Right ventricle myocardium inferior (tissue), 1 donor: ENCODE measurements around the gene WDR41. TPM values are rescaled to one million over a fixed set of nuclear protein-coding genes. Genes with fewer than 3 reads are reported as not detected.
"Not testable (repeated sequence)": the region's sequence is repeated elsewhere in the genome, so short reads cannot be mapped to it uniquely, and the experiment has no call there.

Experiments used
- ATAC-seq: fragments of 200-7000 bp; cut with Tn5 transposase; one replicate; pipeline ENCODE4 v1.9.1; 2020; ENCODE audit warnings: mild to moderate bottlenecking, moderate library complexity
- DNase-seq: peaks from one replicate; pipeline ENCODE4 v3.0.0; 2021; ENCODE audit errors: missing footprints
- intact Hi-C: fragments of 100-400 bp; cut with DNase I; formaldehyde crosslinking; loops from one replicate; pipeline ENCODE4 v1.11.0; 2022
- long read RNA-seq: library from polyadenylated mRNA; unstranded; transcript quantifications from one replicate; pipeline ENCODE4 v2.0.0, GENCODE V29; 2021
- total RNA-seq: library from RNA; stranded (reverse); fragmentation: NEBNext Ultra II Directional; extraction: Animal tissue kit (Norgen Biotek cat#: 25700); gene quantifications from one replicate; pipeline ENCODE4 v1.2.1, GENCODE V29; 2021
- donor health status: DM: no; HTN: yes; CAD: no; lungs with severe emphysema.

WDR41 gene, protein sequence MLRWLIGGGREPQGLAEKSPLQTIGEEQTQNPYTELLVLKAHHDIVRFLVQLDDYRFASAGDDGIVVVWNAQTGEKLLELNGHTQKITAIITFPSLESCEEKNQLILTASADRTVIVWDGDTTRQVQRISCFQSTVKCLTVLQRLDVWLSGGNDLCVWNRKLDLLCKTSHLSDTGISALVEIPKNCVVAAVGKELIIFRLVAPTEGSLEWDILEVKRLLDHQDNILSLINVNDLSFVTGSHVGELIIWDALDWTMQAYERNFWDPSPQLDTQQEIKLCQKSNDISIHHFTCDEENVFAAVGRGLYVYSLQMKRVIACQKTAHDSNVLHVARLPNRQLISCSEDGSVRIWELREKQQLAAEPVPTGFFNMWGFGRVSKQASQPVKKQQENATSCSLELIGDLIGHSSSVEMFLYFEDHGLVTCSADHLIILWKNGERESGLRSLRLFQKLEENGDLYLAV
- total RNA-seq: 28.3 TPM
- long read RNA-seq, transcript WDR41-201 (13 exons, 3,958 nt): major isoform, 5 of 9 reads
- long read RNA-seq, partial matches to known transcripts: 0 of 9 reads
- long read RNA-seq, other reads (novel, unspliced or antisense): 3 of 9 reads

DNA sequence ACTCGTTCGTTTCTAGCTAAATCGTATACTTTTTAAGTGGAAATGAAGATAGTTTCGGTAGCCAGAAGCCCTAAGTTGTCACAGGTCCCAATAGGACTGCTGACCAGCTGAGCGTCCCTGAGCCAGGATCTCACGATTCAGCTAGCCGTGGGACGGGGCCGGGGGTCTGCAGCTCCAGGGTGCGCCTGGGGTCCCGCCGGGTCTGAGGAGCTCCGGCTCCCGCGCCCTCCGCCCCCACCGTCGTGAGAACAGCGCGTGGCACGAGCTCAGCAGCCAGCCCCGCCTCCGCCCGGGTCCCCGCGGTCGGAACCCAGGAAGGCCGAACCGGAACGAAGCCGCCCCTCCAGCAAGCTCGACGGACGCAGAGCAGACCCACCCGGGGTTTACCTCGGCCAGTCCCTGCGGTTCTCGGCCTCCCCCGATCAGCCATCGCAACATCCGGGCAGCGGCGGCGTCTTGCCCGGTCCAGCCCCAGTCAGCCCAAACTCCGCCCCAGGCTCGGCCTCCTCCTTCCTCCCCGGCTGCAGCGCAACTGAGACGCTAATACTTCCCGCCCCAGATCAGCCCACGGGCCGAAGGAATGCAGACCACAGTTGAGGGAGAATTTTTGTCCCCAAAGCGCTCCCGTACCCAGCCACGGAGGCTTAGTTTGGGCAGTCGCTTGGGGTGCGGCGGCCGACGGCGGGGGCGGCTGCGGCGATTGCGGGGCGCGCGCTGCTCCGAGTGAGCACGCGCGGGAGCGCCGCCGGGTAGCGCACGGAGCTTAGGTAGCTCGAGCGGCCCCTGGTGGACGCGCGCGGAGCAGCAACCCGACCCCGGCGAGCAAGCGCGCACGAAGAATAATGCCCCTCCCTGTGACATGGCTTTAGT, at the start of gene WDR41:
Gene WDR41 (minus strand): TSS at position 534 of the 870 bp plus-strand sequence. CDS start 96 bp downstream, at position 438.
- ATAC-seq (peak; percentile 97), DNase-seq (peak; percentile 97)
- intact Hi-C loops: loop anchor here (2.0 to 10.0 kb wide), 3 partner anchors 347 to 627 kb away; partner anchors contain the start of gene ZBED3

DNA sequence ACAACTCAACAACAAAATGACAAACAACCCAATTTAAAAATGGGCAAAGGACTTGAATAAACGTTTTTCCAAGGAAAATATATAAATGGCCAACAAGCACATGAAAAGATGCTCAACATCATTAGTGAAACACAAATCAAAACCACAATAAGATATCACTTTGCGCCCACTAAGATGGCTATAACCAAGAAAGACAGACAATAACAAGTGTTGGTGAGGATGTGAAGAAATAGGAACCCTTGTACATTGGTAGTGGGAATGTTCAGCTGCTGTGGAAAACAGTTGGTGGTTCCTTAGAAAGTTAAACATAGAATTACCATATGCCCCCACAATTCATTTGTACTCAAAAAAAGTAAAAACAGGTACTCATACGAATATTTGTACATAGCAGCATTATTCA, 39.2 kb upstream of the WDR41 start:
- intact Hi-C loops: no loop called here
- ATAC-seq (no peak), DNase-seq (no peak)

DNA sequence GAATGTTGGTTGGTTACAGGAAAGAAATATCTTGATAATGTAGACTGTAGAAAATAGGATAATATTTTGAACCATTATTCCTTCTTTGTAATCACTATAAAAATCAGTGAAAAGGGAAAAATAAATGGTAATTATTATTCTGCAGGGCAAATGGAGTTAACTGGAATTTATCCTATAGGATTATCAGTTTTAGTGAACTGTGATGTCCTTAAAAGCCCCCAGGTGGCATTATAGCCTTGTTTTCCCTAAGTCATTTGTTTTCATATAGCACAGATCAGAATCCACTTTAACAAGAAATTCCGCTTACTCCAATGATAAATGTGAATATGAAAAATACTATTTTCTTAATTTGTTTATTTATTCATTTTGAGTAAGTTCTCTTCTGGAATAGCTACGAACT, 26.2 kb upstream of the WDR41 start:
- intact Hi-C loops: no loop called here
- ATAC-seq (no peak), DNase-seq (no peak)

DNA sequence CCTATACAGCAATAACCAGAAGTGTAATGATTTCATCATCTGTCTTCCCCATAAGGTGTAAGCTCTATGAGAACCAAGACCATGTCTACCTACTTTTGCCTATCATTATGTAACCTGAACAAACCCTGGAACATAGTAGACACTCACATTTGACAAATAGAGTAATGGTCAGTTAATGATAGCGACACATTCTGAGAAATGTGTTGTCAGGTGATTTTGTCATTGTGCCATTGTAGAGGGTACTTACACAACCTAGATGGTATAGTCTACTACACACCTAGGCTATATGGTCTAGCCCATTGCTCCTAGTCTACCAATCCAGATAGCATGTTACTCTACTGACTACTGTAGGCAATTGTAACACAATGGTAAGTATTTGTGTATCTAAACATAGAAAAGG, 22.3 kb upstream of the WDR41 start:
- no peak for ATAC-seq
- DNase-seq: no peak
- intact Hi-C loops: no loop called here

DNA sequence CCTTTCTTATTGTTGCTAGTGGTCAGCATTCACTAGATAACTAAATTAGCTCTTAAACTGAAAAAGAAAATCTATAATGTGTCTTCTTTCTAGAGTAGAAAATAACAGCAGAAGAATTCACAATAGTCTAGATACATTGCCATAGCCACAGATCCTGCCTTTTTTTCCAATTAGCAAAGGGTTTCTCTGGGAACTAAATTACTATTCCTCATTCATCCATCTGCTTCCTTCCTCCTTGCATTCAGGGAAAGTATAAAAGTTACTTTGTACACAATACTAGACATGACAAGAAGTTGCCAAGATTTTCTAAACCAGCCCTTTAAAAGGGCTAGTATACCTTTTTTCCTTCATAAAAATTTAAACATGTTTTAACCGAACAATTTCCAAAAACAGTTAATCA, 21.2 kb upstream of the WDR41 start:
- intact Hi-C loops: no loop called here
- no peak for ATAC-seq
- DNase-seq: no peak

DNA sequence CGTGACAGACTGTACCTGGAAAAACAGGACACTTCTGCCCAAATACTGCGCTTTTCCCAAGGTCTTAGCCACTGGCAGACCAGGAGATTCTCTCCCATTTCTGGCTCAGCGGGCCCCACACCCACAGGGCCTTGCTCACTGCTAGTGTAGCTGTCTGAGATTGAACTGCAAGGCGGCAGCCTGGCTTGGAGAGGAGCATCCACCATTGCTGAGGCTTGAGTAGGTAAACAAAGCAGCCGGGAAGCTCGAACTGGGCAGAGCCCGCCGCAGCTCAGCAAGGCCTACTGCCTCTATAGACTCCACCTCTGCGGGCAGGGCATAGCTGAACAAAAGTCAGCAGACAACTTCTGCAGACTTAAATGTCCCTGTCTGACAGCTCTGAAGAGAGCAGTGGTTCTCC, 9.0 kb upstream of the WDR41 start:
- ATAC-seq, DNase-seq, intact Hi-C loops: not testable (repeated sequence)

DNA sequence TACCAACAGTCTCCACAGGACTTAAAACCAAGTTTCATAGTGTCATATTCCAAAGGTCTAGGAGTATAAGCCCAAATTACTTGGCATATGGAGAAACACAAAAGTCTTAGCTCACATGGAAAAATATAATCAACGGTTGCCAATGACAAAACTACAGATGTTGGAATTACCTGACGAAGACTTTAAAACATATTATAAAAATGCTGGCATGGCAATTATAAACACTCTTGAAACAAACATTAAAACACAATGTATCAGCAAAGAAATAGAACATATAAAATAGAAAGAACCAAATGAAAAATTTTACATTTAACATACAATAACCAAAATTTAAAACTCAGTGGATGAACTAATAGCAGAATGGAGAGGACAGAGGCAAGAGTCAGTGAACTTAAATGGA, 7.9 kb upstream of the WDR41 start:
- intact Hi-C loops: loop anchor here (10.0 kb wide), 1 partner anchor 635 kb away; no protein-coding TSS in a partner anchor
- DNase-seq: no peak
- ATAC-seq: no peak

DNA sequence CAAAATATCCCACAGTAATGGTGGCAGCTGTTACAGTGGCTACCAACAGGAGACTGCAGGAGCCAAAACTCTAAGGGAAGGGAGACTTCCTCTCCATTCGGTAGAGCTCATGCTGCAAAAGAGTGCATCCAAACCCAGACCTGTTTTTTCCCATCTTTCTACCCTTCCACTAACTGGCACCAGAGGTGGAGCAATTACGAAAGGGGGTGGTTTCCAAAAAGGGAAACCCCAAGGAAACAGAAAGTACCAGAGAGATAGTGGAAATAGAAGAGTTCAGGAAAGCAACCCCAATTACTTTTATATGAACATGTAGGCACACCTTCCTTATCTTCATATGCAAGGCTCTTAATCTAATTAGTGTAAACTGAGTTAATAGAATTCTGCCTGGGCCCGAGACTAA, 7.3 kb upstream of the WDR41 start:
- intact Hi-C loops: loop anchor here (10.0 kb wide), 1 partner anchor 635 kb away; no protein-coding TSS in a partner anchor
- DNase-seq: no peak
- no peak for ATAC-seq

DNA sequence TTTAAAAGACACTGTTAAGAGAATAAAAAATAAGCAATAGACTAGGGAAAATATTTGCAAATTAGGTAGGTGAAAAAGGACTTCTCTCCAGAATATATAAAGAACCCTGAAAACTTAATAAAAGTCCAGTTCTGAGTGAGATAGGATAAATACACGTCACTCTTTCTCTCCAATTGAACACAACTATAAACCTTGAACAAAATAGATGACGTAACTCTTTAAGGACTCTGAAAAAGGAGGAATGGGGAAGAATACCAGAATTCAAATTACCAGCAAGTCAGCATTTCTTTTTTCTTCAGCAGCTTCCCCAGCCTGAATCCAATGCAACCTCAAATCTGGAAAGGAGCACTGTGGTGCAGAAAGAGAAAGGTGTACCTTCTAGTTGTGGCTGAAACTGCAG, 6.8 kb upstream of the WDR41 start:
- intact Hi-C loops: loop anchor here (10.0 kb wide), 1 partner anchor 634 kb away; no protein-coding TSS in a partner anchor
- ATAC-seq (no peak), DNase-seq (no peak)

DNA sequence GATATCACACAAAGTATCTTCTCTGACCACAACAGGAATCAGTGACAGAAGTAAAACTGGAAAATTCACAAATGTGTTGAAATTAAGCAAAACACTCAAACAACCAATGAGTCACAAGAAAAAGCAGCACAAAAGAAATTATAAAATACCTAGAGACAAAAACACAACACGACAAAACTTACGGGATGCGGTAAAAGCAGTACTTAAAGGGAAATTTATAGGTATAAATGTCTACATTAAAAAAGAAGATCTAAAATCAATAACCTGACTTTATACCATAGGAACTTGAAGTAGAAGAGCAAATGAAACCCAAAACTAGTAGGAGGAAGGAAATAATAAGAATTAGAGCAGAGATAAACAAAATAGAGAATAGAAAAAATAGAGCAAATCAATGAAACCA, 2.8 kb upstream of the WDR41 start:
- intact Hi-C loops: loop anchor here (5.0 to 10.0 kb wide), 2 partner anchors 408 to 630 kb away; partner anchors contain the start of gene ZBED3
- ATAC-seq: no peak
- DNase-seq: no peak

DNA sequence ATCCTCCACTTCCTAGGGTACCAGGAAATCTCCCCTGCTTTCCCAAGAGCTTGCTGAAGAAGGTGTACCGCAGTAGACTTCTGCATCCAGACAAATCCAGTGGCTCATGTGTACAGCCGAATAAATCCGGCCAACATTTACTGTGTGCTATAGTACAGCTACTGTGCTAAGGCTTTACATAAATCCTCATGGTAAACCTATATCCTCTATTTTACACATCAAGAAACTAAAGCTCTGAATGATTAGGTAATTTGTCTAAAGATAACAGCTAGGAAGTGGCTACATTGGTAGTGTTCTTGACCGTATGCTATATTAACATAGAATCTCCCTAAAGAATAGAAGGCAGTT, 511 bp upstream of the WDR41 start:
- ATAC-seq (no peak), DNase-seq (no peak)
- intact Hi-C loops: loop anchor here (2.0 to 10.0 kb wide), 3 partner anchors 348 to 628 kb away; partner anchors contain the start of gene ZBED3

DNA sequence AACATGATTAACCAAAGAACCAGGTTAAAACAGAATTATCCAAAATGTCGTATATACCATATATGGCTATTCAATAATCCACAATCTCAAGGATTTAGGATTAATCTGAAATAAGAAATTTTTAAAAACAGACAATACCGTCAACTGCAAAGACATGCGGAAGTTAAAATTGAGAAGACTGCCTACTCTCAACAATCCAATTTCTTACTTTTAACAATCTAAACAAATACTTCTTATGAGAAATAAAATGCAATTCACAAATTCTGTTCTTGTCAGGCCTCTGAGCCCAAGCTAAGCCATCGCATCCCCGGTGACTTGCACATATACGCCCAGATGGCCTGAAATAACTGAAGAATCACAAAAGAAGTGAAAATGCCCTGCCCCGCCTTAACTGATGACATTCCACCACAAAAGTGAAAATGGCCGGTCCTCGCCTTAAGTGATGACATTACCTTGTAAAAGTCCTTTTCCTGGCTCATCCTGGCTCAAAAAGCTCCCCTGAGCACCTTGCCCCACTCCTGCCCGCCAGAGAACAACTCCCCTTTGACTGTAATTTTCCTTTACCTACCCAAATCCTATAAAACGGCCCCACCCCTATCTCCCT, 1.3 kb downstream of the WDR41 start:
- not testable (repeated sequence) for DNase-seq, ATAC-seq
- intact Hi-C loops: loop anchor here (5.0 to 10.0 kb wide), 2 partner anchors 404 to 626 kb away; partner anchors contain the start of gene ZBED3

DNA sequence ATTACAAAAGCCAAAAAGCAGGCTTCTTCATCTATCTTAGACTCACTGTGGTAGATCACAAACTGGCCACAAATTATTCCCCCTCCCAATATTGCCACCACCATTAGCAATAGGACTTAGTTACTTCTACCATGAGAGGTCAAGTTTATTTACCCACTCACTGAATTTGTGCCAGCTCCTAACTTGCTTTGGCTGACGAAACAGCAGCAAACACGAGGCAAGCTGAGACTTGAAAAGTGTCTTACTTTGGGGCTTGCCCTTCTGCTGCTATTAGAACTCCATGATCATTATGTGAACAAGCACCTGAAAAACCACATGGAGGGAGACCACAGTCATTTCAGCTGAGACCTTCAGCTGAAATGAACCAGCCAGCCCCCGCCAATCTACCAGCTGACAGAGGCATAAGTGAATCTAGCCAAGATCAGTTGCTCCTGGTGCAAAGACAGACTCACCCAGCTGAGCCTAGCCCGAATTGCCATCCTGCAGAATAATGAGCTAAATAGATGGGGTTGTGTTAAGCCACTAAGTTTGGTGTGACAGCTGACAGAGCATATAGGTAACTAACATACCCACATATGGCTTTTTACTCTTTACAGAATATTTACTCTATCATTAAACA, 5.7 kb downstream of the WDR41 start:
- DNase-seq (peak; percentile 60), ATAC-seq (no peak)
- intact Hi-C loops: no loop called here

DNA sequence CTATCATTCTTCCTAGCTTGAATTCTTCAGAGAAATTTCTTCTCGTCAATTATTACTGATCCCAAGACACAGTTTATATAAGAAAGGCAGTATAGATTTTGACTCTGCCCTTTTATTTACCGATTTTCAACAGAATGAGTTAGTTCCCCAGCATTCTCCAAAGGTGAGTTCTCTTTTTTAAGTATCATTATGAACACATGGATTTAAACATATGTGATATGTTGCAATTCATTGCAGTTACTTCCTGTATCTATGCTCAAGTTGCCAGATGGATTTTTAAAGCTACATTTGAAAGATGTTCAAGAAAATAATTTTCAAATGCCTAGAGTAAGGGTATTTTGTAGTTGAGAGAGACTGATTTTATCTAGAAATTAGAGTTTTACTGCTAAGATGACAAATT, 8.4 kb downstream of the WDR41 start:
- intact Hi-C loops: no loop called here
- ATAC-seq: no peak
- DNase-seq: no peak

DNA sequence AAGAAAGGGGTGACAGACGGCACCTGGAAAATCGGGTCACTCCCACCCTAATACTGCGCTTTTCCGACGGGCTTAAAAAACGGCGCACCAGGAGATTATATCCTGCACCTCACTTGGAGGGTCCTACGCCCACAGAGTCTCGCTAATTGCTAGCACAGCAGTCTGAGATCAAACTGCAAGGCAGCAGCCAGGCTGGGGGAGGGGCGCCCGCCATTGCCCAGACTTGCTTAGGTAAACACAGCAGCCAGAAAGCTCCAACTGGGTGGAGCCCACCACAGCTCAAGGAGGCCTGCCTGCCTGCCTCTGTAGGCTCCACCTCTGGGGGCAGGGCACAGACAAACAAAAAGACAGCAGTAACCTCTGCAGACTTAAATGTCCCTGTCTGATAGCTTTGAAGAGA, 17.1 kb downstream of the WDR41 start:
- ATAC-seq, DNase-seq, intact Hi-C loops: not testable (repeated sequence)

DNA sequence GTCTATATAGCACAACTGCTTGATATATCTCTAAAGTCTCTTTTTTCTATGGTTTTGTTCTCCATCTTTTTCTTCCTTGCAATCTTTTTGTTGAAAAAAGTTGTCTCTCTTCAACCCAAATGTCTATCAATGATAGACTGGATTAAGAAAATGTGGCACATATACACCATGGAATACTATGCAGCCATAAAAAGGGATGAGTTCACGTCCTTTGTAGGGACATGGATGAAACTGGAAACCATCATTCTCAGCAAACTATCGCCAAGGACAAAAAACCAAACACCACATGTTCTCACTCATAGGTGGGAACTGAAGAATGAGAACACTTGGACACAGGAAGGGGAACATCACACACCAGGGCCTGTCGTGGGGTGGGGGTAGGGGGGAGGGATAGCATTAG, 23.2 kb downstream of the WDR41 start:
- intact Hi-C loops, DNase-seq, ATAC-seq: not testable (repeated sequence)

DNA sequence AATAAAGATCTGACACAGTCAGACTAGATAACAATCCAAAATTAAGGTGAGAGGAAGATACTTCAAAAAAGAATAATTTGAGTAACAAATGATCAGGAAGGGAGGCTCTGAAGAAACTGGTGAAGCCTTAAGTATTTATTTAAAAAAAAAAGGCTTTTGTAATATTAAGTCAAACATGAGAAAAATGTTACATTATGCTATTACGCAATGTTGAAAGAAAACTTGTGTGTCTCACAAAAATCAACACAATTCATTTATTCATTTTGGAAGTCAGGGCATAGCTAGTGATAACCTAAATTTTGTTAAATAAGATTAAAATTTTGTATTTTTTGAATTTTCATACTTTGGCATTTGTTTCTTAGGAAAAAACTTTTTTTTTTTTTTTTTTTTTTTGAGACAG, 28.2 kb downstream of the WDR41 start:
- intact Hi-C loops: no loop called here
- DNase-seq: no peak
- ATAC-seq: no peak

DNA sequence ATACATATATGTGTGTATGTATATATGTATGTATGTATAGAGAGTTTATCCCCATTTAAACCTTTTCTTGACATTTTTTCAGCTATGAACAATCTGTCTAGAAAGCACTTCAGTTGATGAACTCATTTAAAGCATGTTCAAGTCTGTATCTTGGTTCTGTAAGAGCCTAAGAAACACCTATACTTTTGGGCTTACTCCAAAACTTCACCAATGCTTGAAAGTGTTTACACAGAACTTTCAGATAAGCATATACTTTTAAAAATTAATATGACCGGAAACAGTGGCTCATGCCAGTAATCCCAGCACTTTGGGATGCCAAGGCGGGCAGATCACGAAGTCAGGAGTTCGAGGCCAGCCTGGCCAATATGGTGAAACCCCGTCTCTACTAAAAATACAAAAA, 30.8 kb downstream of the WDR41 start:
- intact Hi-C loops: no loop called here
- DNase-seq: no peak
- ATAC-seq: no peak
